ENCODE data around the gene NUF2.
A peak's percentile ranks its signal among the peaks of the same experiment; 100 is the strongest.
"Not testable (repeated sequence)": the region's sequence is repeated elsewhere in the genome, so short reads cannot be mapped to it uniquely, and the experiment has no call there.

NUF2 gene

GRCh38 chr1:163337631-163338030 is 15.9 kb downstream of the NUF2 start:
- no peak for FAIRE-seq

- FAIRE-seq: no peak
Observed at GRCh38 chr1:163346326-163346870, 24.6 kb downstream of the NUF2 start.

GRCh38 chr1:163347106-163347505 is 25.4 kb downstream of the NUF2 start:
- FAIRE-seq: no peak

GRCh38 chr1:163351912-163352311 is 30.2 kb downstream of the NUF2 start:
- FAIRE-seq: no peak

- FAIRE-seq: no peak
Observed at GRCh38 chr1:163357378-163357777, 35.6 kb downstream of the NUF2 start.

GRCh38 chr1:163358172-163358571 is 36.4 kb downstream of the NUF2 start:
- not testable (repeated sequence) for FAIRE-seq

GRCh38 chr1:163361123-163361934 is 39.6 kb downstream of the NUF2 start:
- FAIRE-seq: peak; percentile 55

GRCh38 chr1:163365186-163365585 is 43.4 kb downstream of the NUF2 start:
- FAIRE-seq: no peak

- FAIRE-seq: no peak
Observed at GRCh38 chr1:163366555-163366954, 44.8 kb downstream of the NUF2 start.

GRCh38 chr1:163367721-163368120 is 46.0 kb downstream of the NUF2 start:
- no peak for FAIRE-seq

GRCh38 chr1:163372576-163372975 is 50.8 kb downstream of the NUF2 start:
- no peak for FAIRE-seq

- no peak for FAIRE-seq
Observed at GRCh38 chr1:163378554-163378953, 56.8 kb downstream of the NUF2 start.

- FAIRE-seq: no peak
Observed at GRCh38 chr1:163379801-163380200, 58.0 kb downstream of the NUF2 start.

- FAIRE-seq: no peak
Observed at GRCh38 chr1:163381487-163382184, 59.9 kb downstream of the NUF2 start.

GRCh38 chr1:163382395-163382794 is 60.6 kb downstream of the NUF2 start:
- FAIRE-seq: no peak

- no peak for FAIRE-seq
Observed at GRCh38 chr1:163387146-163387545, 65.4 kb downstream of the NUF2 start.

GRCh38 chr1:163388970-163389369 is 67.2 kb downstream of the NUF2 start:
- no peak for FAIRE-seq

GRCh38 chr1:163395790-163396189 is 74.0 kb downstream of the NUF2 start:
- FAIRE-seq: no peak

GRCh38 chr1:163397451-163398200 is 75.9 kb downstream of the NUF2 start:
- no peak for FAIRE-seq

- FAIRE-seq: no peak
Observed at GRCh38 chr1:163399001-163399400, 77.2 kb downstream of the NUF2 start.

GRCh38 chr1:163399976-163400601 is 78.3 kb downstream of the NUF2 start:
- no peak for FAIRE-seq

- no peak for FAIRE-seq
Observed at GRCh38 chr1:163401211-163401610, 79.5 kb downstream of the NUF2 start.

Data from islet of Langerhans (tissue), 1 donor.